ENCODE data around the gene RAD51B. TPM values are rescaled to one million over a fixed set of nuclear protein-coding genes. Genes with fewer than 3 reads are reported as not detected.

Gene RAD51B
- total RNA-seq, 2 experiments from 2014 or later, result 43.6 to 50.7 TPM

- Mint-ChIP-seq H3K36me3 (peaks cover 3% of the 10 kb centered on the region), H3K4me3 (no peak overlapping the region), H3K27me3 (peaks cover 3% of the 10 kb centered on the region), H3K4me1 (peaks cover 2% of the 10 kb centered on the region), H3K27ac (no peak overlapping the region), H3K9me3 (peaks cover 4% of the 10 kb centered on the region)
- ATAC-seq (ENCODE audit: low read depth) (no peak), DNase-seq (no peak)
- POLR2A ChIA-PET, result no interaction called here
Observed at GRCh38 chr14:68702135-68702534, 882.6 kb downstream of the RAD51B start.

GRCh38 chr14:68702578-68702977, 883.0 kb downstream of the RAD51B start:
- no peak overlapping the region for H3K27ac Mint-ChIP-seq
- POLR2A ChIA-PET, result no interaction called here
- peaks cover 3% of the 10 kb centered on the region for H3K27me3 Mint-ChIP-seq

GRCh38 chr14:68703093-68703492, 883.5 kb downstream of the RAD51B start:
- H3K9me3 Mint-ChIP-seq, result peaks cover 2% of the 10 kb centered on the region
- H3K4me1 Mint-ChIP-seq, result peaks cover 2% of the 10 kb centered on the region
- H3K27me3 Mint-ChIP-seq, result peaks cover under 1% of the 10 kb centered on the region
- no peak overlapping the region for H3K4me3 Mint-ChIP-seq
- no peak overlapping the region for H3K27ac Mint-ChIP-seq
- DNase-seq, result no peak
- POLR2A ChIA-PET, result no interaction called here
- H3K36me3 Mint-ChIP-seq, result peaks cover under 1% of the 10 kb centered on the region
- no peak for ATAC-seq (ENCODE audit: low read depth)

More at GRCh38 chr14:68702578-68702977, 883.0 kb downstream of the RAD51B start:
- Mint-ChIP-seq H3K36me3 (peaks cover 3% of the 10 kb centered on the region), H3K9me3 (peaks cover 4% of the 10 kb centered on the region), H3K4me1 (peaks cover 2% of the 10 kb centered on the region), H3K4me3 (no peak overlapping the region)
- DNase-seq (no peak), ATAC-seq (ENCODE audit: low read depth) (no peak)

GRCh38 chr14:68704736-68705720, 885.4 kb downstream of the RAD51B start:
- no peak overlapping the region for H3K27ac Mint-ChIP-seq
- H3K4me1 Mint-ChIP-seq, result peaks cover 2% of the 10 kb centered on the region
- H3K36me3 Mint-ChIP-seq, result no peaks in the 10 kb centered on the region
- DNase-seq (no peak), ATAC-seq (ENCODE audit: low read depth) (no peak)
- POLR2A ChIA-PET, result no interaction called here
- peaks cover 4% of the 10 kb centered on the region for H3K27me3 Mint-ChIP-seq
- H3K4me3 Mint-ChIP-seq, result no peak overlapping the region
- H3K9me3 Mint-ChIP-seq, result no peaks in the 10 kb centered on the region

- DNase-seq (no peak), ATAC-seq (ENCODE audit: low read depth) (no peak)
- H3K4me3 Mint-ChIP-seq, result no peak overlapping the region
- H3K27ac Mint-ChIP-seq, result no peak overlapping the region
- H3K9me3 Mint-ChIP-seq, result no peaks in the 10 kb centered on the region
- no peaks in the 10 kb centered on the region for H3K36me3 Mint-ChIP-seq
- H3K27me3 Mint-ChIP-seq, result peaks cover 4% of the 10 kb centered on the region
- H3K4me1 Mint-ChIP-seq, result peaks cover 2% of the 10 kb centered on the region
- POLR2A ChIA-PET, result no interaction called here
Observed at GRCh38 chr14:68705741-68706283, 886.2 kb downstream of the RAD51B start.

GRCh38 chr14:68707482-68707881, 887.9 kb downstream of the RAD51B start:
- POLR2A ChIA-PET, result no interaction called here
- no peak for DNase-seq
- H3K9me3 Mint-ChIP-seq, result no peaks in the 10 kb centered on the region
- ATAC-seq (ENCODE audit: low read depth), result no peak
- H3K27me3 Mint-ChIP-seq, result peaks cover 4% of the 10 kb centered on the region
- H3K27ac Mint-ChIP-seq, result no peak overlapping the region
- no peak overlapping the region for H3K4me3 Mint-ChIP-seq
- H3K4me1 Mint-ChIP-seq, result peaks cover 9% of the 10 kb centered on the region
- no peaks in the 10 kb centered on the region for H3K36me3 Mint-ChIP-seq

- DNase-seq, result no peak
- H3K27ac Mint-ChIP-seq, result no peak overlapping the region
- no peak for ATAC-seq (ENCODE audit: low read depth)
- H3K27me3 Mint-ChIP-seq, result peaks cover 4% of the 10 kb centered on the region
- H3K4me1 Mint-ChIP-seq, result peaks cover 9% of the 10 kb centered on the region
- POLR2A ChIA-PET, result no interaction called here
- H3K9me3 Mint-ChIP-seq, result no peaks in the 10 kb centered on the region
- no peaks in the 10 kb centered on the region for H3K36me3 Mint-ChIP-seq
- H3K4me3 Mint-ChIP-seq, result no peak overlapping the region
Observed at GRCh38 chr14:68708343-68708742, 888.8 kb downstream of the RAD51B start.

GRCh38 chr14:68709007-68709406, 889.4 kb downstream of the RAD51B start:
- H3K27me3 Mint-ChIP-seq, result peaks cover 4% of the 10 kb centered on the region
- no peaks in the 10 kb centered on the region for H3K9me3 Mint-ChIP-seq
- no peak overlapping the region for H3K27ac Mint-ChIP-seq
- POLR2A ChIA-PET, result no interaction called here
- no peak for DNase-seq
- H3K4me3 Mint-ChIP-seq, result no peak overlapping the region
- H3K36me3 Mint-ChIP-seq, result no peaks in the 10 kb centered on the region
- ATAC-seq (ENCODE audit: low read depth), result no peak
- peaks cover 9% of the 10 kb centered on the region for H3K4me1 Mint-ChIP-seq

- Mint-ChIP-seq H3K27me3 (peaks cover 4% of the 10 kb centered on the region), H3K4me3 (no peak overlapping the region), H3K36me3 (no peaks in the 10 kb centered on the region), H3K27ac (no peak overlapping the region), H3K4me1 (peaks cover 9% of the 10 kb centered on the region), H3K9me3 (no peaks in the 10 kb centered on the region)
- POLR2A ChIA-PET, result no interaction called here
- DNase-seq (no peak), ATAC-seq (ENCODE audit: low read depth) (no peak)
Observed at GRCh38 chr14:68710776-68711175, 891.2 kb downstream of the RAD51B start.

GRCh38 chr14:68711561-68712309, 892.2 kb downstream of the RAD51B start:
- H3K36me3 Mint-ChIP-seq, result no peaks in the 10 kb centered on the region
- ATAC-seq (ENCODE audit: low read depth) (no peak), DNase-seq (no peak)
- POLR2A ChIA-PET, result no interaction called here
- H3K9me3 Mint-ChIP-seq, result no peaks in the 10 kb centered on the region
- peaks cover 13% of the 10 kb centered on the region for H3K4me1 Mint-ChIP-seq
- no peak overlapping the region for H3K27ac Mint-ChIP-seq
- no peak overlapping the region for H3K4me3 Mint-ChIP-seq
- peaks cover 4% of the 10 kb centered on the region for H3K27me3 Mint-ChIP-seq

- H3K27ac Mint-ChIP-seq, result no peak overlapping the region
Observed at GRCh38 chr14:68712703-68713370, 893.3 kb downstream of the RAD51B start.

GRCh38 chr14:68713782-68714181, 894.2 kb downstream of the RAD51B start:
- H3K4me1 Mint-ChIP-seq, result peaks cover 13% of the 10 kb centered on the region
- H3K27ac Mint-ChIP-seq, result no peak overlapping the region
- no peak overlapping the region for H3K4me3 Mint-ChIP-seq
- ATAC-seq (ENCODE audit: low read depth), result no peak
- no peaks in the 10 kb centered on the region for H3K9me3 Mint-ChIP-seq
- no peaks in the 10 kb centered on the region for H3K36me3 Mint-ChIP-seq
- DNase-seq, result no peak
- peaks cover 4% of the 10 kb centered on the region for H3K27me3 Mint-ChIP-seq
- POLR2A ChIA-PET, result interaction anchor here (1.0 to 1.5 kb wide), 2 partner anchors 74 to 76 kb away, joined by 3 to 4 read pairs; no protein-coding TSS in a partner anchor

More at GRCh38 chr14:68712703-68713370, 893.3 kb downstream of the RAD51B start:
- Mint-ChIP-seq H3K4me1 (peaks cover 13% of the 10 kb centered on the region), H3K36me3 (no peaks in the 10 kb centered on the region), H3K4me3 (no peak overlapping the region), H3K27me3 (peaks cover 4% of the 10 kb centered on the region), H3K9me3 (no peaks in the 10 kb centered on the region)
- no peak for DNase-seq
- ATAC-seq (ENCODE audit: low read depth), result no peak
- POLR2A ChIA-PET, result no interaction called here
